Sigmoid colon (tissue), 4 donors: ENCODE results near the gene TDRD7.

Experiments used
- CTCF ChIP-seq, 4 experiments: fragments of 450-650 bp in 3 of 4; fragments of 200-600 bp in 1 of 4; IDR thresholded peaks; one replicate each; pipeline ENCODE4 v1.5.1; 2016 to 2019; ENCODE audit warnings: antibody characterized with exemption in 4 of 4, mild to moderate bottlenecking in 3 of 4, moderate library complexity in 2 of 4
- EP300 ChIP-seq, 4 donors: sonication (generic); formaldehyde crosslinking; IDR thresholded peaks; one replicate each; pipeline ENCODE4 v1.6.1; 2017; ENCODE audit warnings: antibody characterized with exemption in 4 of 4

- TF ChIP-seq EP300 (IDR thresholded peaks at IDR 0.05) (no peak), CTCF (IDR thresholded peaks at IDR 0.05) (no peak)
These were observed 48.1 kb upstream of the TDRD7 start for GRCh38 chr9:97363661-97364299.
